AG09309 (cell line): Measurements from ENCODE around the gene GPSM1.

ENCODE experiments used
- DNase-seq: peaks from one replicate; pipeline ENCODE4 v3.0.0-alpha.2; 2010; ENCODE audit warnings: low read depth
- H3K4me3 ChIP-seq: 2 replicates; pipeline ENCODE4 v1.5.1; 2011; ENCODE audit warnings: mild to moderate bottlenecking, low read depth, low read length, moderate library complexity; ENCODE audit not compliant: control insufficient read depth
- TF ChIP-seq, protein P1 (sequence below): IDR thresholded peaks from 2 replicates; pipeline ENCODE4 v1.5.1; 2011; ENCODE audit warnings: mild to moderate bottlenecking, low read depth, low read length, inconsistent platforms; ENCODE audit not compliant: insufficient read depth, control insufficient read depth; ENCODE audit errors: missing control alignments

Gene GPSM1

GRCh38 chr9:136367296-136368145 is 40.2 kb downstream of the GPSM1 start:
- TF ChIP-seq, protein P1, sequence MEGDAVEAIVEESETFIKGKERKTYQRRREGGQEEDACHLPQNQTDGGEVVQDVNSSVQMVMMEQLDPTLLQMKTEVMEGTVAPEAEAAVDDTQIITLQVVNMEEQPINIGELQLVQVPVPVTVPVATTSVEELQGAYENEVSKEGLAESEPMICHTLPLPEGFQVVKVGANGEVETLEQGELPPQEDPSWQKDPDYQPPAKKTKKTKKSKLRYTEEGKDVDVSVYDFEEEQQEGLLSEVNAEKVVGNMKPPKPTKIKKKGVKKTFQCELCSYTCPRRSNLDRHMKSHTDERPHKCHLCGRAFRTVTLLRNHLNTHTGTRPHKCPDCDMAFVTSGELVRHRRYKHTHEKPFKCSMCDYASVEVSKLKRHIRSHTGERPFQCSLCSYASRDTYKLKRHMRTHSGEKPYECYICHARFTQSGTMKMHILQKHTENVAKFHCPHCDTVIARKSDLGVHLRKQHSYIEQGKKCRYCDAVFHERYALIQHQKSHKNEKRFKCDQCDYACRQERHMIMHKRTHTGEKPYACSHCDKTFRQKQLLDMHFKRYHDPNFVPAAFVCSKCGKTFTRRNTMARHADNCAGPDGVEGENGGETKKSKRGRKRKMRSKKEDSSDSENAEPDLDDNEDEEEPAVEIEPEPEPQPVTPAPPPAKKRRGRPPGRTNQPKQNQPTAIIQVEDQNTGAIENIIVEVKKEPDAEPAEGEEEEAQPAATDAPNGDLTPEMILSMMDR, result no peak
- H3K4me3 ChIP-seq, result no peak overlapping the region
- no peak for DNase-seq

GRCh38 chr9:136368190-136368589 is 40.9 kb downstream of the GPSM1 start:
- TF ChIP-seq, protein P1, result no peak
- no peak overlapping the region for H3K4me3 ChIP-seq
- no peak for DNase-seq

DNA sequence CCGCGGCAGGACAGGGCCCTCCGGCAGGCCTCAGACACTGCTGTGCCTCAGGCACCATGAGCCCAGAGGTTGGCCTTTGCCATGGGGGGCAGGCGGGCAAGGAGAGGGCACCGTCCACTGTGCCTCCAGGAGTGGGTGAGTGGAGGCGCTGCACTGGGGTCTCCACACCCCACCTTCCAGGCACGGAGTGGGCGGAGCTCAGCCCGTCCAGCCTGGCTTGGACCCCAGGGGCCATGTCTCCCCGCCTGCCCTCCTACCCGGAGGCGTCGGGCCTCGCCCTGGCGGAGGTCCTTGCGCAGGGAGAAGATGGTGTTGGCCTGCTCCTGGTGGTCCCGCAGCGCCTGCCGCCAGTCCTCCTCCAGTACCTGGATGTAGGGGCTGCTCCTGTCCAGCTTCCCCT is 42.7 kb downstream of the GPSM1 start:
- DNase-seq, result no peak
- H3K4me3 ChIP-seq, result no peak overlapping the region
- TF ChIP-seq, protein P1, result no peak

DNA sequence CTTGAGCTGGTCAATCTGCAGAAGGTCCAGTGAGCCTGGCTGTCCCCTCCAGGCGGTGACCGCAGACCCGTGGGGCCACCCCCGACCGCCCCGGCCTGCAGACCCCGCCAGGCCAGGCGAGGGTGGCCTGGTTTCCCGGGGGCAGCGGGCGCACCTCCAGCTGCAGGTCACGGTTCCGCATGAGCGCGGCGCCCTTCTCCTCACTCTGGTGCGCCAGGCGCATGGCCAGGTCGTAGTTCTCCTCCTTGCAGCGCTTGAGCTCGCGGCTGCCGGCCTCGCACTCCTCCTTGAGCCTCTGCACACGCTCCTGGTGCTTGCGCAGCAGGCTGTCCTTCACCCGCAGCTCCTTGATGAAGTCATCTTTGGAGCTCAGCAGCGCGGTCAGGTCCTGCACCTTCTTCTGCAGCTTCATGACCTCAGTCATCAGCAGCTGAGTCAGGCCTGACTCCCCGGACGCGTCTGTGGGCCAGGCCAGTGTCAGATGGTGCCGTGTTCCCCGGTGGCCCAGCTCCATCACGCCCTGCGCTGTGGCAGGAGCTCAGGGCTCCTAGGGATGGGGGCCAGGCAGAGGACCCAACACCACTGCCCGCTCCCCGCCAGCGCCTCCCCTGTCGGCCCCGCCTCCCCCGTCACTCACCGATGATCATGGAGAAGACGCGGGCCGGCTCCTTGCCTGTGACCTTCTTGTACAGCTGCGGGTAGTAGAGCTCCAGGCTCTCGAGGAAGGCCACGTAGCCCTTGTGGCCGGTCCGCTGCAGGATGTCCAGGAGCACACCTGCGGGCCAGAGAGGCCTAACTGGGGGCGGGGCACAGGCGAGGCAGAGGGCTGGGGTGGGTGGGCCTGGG is 43.6 kb downstream of the GPSM1 start:
- H3K4me3 ChIP-seq, result no peak overlapping the region
- no peak for DNase-seq
- TF ChIP-seq, protein P1, result no peak

GRCh38 chr9:136371533-136371880 is 44.2 kb downstream of the GPSM1 start:
- no peak overlapping the region for H3K4me3 ChIP-seq
- DNase-seq, result no peak
- TF ChIP-seq, protein P1, result no peak

- no peak overlapping the region for H3K4me3 ChIP-seq
- DNase-seq, result no peak
- TF ChIP-seq, protein P1, result no peak
Observed at GRCh38 chr9:136372006-136372405, 44.7 kb downstream of the GPSM1 start.
